HG03060 (cell line): ENCODE results near the gene ZNF628.

Experiments
- ATAC-seq: cut with Tn5 transposase; IDR thresholded peaks from one replicate; pipeline ENCODE4 v1.9.1; 2021; ENCODE audit warnings: low read depth, moderate number of reproducible peaks; ENCODE audit not compliant: unreplicated experiment

ZNF628 gene

GRCh38 chr19:55483706-55484592 is 7.5 kb downstream of the ZNF628 start:
- ATAC-seq, result no peak

GRCh38 chr19:55484593-55485438 is 8.4 kb downstream of the ZNF628 start, which contains the start of gene NAT14:
TSS of gene NAT14 (plus strand) at chr19:55485188. CDS start at chr19:55485709, 521 bp downstream.
- ATAC-seq, result no peak

GRCh38 chr19:55485439-55486011 is 9.1 kb downstream of the ZNF628 start:
- ATAC-seq, result no peak

- ATAC-seq, result no peak
Observed at GRCh38 chr19:55486043-55486970, 9.9 kb downstream of the ZNF628 start.

GRCh38 chr19:55486971-55487923 is 10.8 kb downstream of the ZNF628 start:
- no peak for ATAC-seq

- no peak for ATAC-seq
Observed at GRCh38 chr19:55487924-55488687, 11.7 kb downstream of the ZNF628 start, which contains the start of gene SSC5D. TSS of gene SSC5D (plus strand) at chr19:55488436. CDS start at chr19:55488590, 154 bp downstream.

GRCh38 chr19:55488986-55489710 is 12.7 kb downstream of the ZNF628 start:
- no peak for ATAC-seq

GRCh38 chr19:55489711-55490477 is 13.5 kb downstream of the ZNF628 start:
- no peak for ATAC-seq

- no peak for ATAC-seq
Observed at GRCh38 chr19:55490478-55491432, 14.3 kb downstream of the ZNF628 start.

GRCh38 chr19:55491546-55492360 is 15.3 kb downstream of the ZNF628 start:
- no peak for ATAC-seq

- ATAC-seq, result no peak
Observed at GRCh38 chr19:55492362-55492944, 16.0 kb downstream of the ZNF628 start.

GRCh38 chr19:55493052-55493644 is 16.7 kb downstream of the ZNF628 start:
- no peak for ATAC-seq

- ATAC-seq, result no peak
Observed at GRCh38 chr19:55493645-55494171, 17.3 kb downstream of the ZNF628 start.
